ENCODE data around the gene NUTM1.

GRCh38 chr15:34311563-34311962 lies 31.6 kb upstream of the NUTM1 start:
- TF ChIP-seq SIN3A (IDR thresholded peaks at IDR 0.05; ENCODE audit: borderline replicate concordance, insufficient read depth, low read length), result no peak
- TF ChIP-seq, protein P1, sequence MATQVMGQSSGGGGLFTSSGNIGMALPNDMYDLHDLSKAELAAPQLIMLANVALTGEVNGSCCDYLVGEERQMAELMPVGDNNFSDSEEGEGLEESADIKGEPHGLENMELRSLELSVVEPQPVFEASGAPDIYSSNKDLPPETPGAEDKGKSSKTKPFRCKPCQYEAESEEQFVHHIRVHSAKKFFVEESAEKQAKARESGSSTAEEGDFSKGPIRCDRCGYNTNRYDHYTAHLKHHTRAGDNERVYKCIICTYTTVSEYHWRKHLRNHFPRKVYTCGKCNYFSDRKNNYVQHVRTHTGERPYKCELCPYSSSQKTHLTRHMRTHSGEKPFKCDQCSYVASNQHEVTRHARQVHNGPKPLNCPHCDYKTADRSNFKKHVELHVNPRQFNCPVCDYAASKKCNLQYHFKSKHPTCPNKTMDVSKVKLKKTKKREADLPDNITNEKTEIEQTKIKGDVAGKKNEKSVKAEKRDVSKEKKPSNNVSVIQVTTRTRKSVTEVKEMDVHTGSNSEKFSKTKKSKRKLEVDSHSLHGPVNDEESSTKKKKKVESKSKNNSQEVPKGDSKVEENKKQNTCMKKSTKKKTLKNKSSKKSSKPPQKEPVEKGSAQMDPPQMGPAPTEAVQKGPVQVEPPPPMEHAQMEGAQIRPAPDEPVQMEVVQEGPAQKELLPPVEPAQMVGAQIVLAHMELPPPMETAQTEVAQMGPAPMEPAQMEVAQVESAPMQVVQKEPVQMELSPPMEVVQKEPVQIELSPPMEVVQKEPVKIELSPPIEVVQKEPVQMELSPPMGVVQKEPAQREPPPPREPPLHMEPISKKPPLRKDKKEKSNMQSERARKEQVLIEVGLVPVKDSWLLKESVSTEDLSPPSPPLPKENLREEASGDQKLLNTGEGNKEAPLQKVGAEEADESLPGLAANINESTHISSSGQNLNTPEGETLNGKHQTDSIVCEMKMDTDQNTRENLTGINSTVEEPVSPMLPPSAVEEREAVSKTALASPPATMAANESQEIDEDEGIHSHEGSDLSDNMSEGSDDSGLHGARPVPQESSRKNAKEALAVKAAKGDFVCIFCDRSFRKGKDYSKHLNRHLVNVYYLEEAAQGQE (IDR thresholded peaks at IDR 0.05; ENCODE audit: insufficient read depth in 1 of 2, low read depth in 2 of 2, low read length in 2 of 2), result no peak
